KOPT-K1 (cell line): ENCODE results near the gene NAT8L.

Experiments used
- H3K27ac ChIP-seq: fragments of 200-600 bp; sonication (generic); 2 replicates; pipeline ENCODE4 v1.5.1; 2016; ENCODE audit warnings: antibody characterized with exemption, mild to moderate bottlenecking, low read depth, low read length; ENCODE audit not compliant: poor library complexity, severe bottlenecking
- H3K36me3 ChIP-seq: fragments of 200-600 bp; sonication (generic); 2 replicates; pipeline ENCODE4 v1.5.1; 2017; ENCODE audit warnings: antibody characterized with exemption, mild to moderate bottlenecking, low read length, moderate library complexity; ENCODE audit not compliant: insufficient read depth
- H3K9me3 ChIP-seq: fragments of 200-600 bp; sonication (generic); 2 replicates; pipeline ENCODE4 v1.5.1; 2017; ENCODE audit warnings: antibody characterized with exemption, low read length, mild to moderate bottlenecking; ENCODE audit not compliant: insufficient read depth, poor library complexity, severe bottlenecking

Gene NAT8L

DNA sequence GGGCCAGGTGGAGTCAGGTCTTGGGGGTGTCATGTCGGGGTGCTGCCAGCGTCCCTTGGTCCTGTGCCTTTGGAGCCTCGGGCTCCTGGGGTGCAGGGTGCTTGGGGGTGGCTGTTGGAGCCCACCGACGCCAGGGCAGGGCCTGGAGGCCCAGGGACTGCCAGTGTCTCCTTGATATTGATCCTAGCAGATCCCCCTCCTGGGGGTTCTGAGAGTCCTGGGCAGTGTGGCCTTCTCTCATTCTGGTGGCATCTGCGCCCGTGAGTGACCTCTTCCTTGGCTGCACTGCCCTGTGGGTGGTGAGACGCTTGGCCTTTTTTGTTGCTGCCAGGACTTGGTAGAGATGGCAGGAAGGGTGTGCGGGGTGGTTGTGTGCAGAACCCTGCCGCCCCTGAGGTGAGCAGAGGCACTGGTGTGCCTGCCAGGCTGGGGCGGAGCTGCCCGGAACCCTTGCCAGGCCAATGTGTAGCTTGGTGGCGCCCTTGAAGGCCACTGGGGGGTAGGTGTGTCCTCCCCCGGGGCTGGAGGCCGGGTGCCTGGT, 7.0 kb downstream of the NAT8L start:
- Histone ChIP-seq H3K36me3 (no peaks in the 10 kb centered on the region), H3K9me3 (no peaks in the 10 kb centered on the region), H3K27ac (no peak overlapping the region)

DNA sequence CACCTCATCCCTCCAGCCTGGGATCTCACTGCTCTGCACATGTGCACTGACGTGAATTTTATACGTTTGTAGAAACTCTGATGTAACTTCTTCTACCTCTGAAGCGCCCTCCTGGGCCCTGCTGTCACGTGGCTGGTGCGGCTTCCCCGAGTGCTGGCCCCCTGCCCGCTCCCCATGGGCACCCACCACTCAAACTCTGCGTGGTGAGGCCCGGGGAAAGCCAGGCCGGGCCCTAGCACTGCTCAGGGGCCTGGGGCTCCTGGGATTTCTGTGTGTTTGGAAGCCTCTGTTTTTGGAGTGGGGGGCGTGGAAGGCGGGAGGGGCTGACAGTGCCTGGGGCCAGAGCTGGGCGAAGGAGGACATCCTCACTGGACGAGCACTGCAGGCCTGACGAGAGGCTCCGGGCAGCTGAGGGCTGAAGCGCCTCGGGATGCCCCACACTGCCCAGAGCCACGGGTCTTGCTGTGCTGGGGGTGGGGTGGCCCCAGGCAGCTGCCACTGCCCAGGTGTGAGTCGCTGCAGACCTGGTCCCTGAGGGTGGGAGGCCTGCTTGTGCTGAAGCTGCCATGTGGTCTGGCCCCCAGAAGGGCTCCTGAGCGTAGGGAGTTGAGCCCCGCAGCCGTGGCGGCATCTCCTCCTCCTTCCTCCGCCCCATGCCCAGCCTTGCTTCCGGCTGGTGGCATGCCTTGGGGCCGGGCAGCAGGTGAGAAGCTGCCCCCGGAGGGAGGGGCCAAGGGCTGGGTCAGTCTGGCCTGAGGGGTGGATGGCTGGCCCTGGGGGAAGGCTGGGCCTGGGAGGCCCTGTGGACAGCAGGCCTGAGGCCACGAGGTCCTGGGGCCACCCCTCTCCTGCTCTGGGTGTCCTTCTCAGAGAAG, 7.7 kb downstream of the NAT8L start:
- H3K9me3 ChIP-seq, result no peaks in the 10 kb centered on the region
- no peaks in the 10 kb centered on the region for H3K36me3 ChIP-seq
- no peak overlapping the region for H3K27ac ChIP-seq

DNA sequence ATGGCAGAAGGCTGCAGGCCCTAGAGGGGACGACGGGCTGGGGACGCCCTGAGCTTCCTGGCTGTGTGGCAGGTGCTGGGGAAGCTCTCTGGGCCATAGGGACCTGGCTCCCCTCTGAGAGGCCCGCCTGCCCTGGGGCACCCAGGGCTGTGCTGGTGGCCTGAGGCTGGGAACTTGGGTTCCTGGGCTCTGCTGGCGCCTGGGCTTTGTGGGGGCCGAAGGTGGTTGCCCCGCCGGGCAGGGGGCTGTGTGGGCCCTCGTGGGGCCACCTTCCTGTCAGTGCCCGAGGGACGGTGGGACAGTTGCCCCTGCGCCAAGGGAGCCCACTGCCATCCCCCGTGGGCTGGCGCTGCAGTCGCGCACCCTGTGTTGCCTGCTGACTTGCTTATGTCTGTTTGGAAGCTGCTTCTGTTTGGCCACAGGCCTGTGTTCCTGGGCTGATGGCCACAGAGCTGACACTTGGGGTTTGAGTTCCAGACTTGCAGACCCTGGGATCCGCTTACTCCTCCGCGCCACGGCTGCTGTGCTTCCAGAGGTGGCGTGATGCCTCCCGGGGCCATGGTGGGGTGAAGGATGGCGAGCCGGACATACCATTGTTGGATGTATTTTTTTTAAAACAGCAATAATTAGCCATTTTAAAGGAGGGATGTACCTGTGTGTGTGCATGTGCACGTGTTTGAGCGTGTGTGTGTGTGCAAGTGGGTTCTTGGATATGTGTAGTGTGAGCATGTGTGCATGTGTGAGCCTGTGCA, 8.5 kb downstream of the NAT8L start:
- Histone ChIP-seq H3K36me3 (no peaks in the 10 kb centered on the region), H3K9me3 (no peaks in the 10 kb centered on the region), H3K27ac (no peak overlapping the region)

DNA sequence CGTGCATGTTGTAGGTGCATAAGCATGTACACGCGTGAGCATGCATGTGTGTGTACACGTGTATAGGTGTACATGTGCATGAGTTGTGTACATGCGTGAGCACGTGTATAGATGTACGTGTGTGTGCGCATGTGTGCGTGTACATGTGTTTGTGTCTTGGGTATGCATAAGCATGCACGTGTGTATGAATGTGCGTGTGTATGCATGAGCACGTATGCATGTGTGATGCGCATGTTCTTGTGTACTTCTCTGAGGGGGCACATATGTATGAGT, 9.0 kb downstream of the NAT8L start:
- Histone ChIP-seq H3K27ac (no peak overlapping the region), H3K36me3 (no peaks in the 10 kb centered on the region), H3K9me3 (no peaks in the 10 kb centered on the region)

DNA sequence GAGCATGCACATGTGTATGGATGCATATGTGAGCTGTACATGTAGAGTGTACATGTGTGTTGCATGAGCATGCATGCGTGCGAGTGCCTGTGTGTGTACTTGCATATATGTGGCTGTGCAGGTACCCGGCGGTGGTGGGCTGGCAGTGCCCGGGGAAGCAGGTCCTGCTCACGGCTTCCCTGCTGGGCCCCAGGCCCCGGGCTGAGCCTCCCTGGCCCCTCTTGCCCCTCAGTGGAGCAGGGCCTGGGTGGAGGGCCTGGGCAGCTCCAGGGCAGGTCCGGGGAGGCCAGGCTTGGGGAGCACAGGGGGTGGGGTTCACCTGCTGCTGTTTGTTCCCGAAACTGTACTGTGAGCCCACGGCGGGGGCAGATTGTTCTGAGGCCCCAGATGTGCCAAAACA, 9.4 kb downstream of the NAT8L start:
- H3K27ac ChIP-seq, result no peak overlapping the region
- H3K9me3 ChIP-seq, result no peaks in the 10 kb centered on the region
- no peaks in the 10 kb centered on the region for H3K36me3 ChIP-seq

DNA sequence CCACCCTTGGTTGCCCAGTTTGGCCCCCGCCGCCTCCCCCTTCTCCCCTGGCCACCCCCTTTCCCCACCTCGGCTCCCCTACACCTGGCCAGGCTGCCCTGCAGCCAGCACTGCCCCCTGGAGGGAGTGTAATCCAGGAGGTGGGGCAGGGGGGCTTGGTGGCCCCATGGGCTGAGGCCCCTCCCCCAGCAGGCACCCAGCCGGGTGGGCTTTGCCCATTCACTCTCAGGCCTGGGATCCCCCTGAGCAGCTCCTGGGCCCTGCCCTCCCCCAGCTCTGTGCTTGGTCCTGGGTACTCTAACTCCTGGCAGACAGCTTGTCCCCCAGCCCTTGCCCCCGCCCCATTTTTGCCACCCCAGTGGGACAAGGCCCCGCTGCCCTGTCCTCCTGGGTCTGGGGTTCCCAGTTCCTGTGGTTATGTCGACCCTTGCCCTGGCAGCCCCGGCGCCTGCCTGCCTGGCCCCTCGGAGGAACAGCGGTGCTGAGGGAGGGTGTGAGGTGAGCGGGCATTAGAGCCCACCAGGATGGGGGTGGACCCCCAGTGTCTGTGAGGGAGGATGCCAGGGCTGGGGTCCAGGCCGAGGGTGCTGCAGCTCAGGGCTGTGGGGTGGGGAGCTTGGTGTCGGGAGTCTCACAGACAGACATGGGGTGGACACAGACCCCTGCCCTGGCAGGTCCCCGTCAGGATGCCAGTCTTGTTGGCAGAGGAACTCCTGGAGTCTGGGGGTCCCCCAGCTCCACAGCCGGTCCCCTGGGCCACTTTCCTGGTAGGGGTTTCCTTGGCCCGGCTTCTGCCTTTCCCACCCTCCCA, 10.2 kb downstream of the NAT8L start:
- Histone ChIP-seq H3K36me3 (no peaks in the 10 kb centered on the region), H3K27ac (no peak overlapping the region), H3K9me3 (no peaks in the 10 kb centered on the region)

DNA sequence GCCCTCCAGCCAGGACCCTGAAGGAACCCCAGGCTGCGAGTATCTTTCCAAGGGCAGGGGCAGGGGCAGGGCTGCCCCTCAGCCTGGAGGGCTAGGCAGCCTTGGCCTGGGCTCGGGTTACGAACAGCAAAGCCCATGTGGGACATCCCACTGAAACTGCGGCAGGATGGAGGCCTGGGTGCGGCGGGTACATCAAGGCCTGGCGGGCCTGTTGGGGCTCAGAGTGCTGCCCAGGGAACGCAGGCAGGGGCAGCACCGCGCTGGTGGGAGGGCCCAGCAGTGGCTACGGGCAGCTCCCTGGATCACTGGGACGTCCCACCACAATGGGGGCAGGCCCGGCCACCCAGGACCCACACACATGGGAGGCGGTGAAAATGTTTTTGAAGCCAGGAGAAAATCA, 10.9 kb downstream of the NAT8L start:
- Histone ChIP-seq H3K9me3 (no peaks in the 10 kb centered on the region), H3K27ac (no peak overlapping the region), H3K36me3 (no peaks in the 10 kb centered on the region)

DNA sequence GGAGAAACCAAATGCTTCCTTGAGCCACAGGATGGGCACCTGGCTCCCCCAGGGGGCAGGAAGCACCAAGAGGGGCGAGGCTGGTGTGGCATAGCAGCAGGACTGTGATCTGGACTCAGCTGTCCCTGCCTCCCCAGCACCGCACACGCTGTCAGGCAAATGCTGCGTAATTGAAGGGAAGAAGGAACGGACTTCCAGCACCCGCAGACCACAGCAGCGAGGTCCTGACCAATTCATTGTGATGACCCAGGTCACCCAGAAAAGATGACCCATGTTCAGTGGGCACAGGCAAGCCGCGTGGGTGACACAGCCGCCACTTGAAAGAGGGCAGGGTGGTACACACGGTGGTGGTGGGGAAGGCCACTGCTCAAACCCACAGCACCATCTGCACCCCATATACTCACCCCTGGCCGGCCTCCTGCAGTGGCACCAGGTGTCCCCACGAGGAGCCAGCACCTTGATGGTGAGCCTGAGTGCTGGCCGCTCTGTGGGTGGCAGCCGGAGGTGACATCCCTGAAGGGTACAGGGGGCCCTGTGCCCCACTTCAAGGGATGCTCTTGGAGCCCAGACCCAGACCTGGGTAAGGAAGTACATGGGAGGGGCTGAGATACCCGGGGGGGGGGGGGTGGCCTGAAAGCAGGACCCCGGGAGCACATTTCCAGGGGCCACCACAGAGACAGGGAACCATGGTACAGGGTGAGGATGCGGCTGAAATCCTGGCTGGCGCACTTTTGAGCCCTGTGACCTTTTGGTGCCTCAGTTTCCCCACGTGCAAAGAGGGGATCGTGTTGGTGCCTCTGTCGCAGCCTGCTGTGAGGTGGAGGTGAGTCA, 11.5 kb downstream of the NAT8L start:
- Histone ChIP-seq H3K27ac (no peak overlapping the region), H3K36me3 (no peaks in the 10 kb centered on the region), H3K9me3 (no peaks in the 10 kb centered on the region)

DNA sequence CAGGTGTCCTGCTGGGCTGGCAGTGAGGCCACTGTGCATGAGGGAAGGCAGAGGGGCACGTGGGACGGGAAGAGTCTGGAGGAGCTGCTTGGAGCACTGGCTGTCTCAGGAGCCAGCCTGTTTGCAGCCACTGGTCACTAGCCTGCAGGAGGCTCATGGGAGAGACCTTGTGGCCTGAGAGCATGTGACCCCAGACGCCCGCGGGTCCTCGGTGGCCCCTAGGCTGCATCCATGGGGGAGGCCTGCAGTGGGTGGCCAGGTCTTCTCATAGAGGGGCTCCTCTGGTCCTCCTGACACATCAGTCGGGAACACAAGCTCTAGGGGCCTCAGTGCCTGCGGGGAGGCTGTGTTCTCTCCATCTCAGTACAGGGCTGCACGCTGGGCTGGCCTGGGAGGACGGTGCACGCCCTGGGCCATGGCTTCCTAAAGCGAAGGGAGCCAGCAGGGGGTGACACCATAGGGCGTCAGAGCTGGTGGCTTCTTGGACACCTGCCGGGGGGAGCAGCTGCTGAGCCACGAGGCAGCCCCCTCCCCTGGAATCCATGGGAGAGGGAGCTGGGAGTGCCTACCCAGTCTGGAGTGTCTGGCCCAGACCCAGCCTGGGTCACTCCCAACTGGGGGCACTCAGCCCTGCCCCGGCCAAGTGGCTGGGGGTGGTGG, 12.3 kb downstream of the NAT8L start:
- Histone ChIP-seq H3K9me3 (no peaks in the 10 kb centered on the region), H3K27ac (no peak overlapping the region), H3K36me3 (no peaks in the 10 kb centered on the region)

DNA sequence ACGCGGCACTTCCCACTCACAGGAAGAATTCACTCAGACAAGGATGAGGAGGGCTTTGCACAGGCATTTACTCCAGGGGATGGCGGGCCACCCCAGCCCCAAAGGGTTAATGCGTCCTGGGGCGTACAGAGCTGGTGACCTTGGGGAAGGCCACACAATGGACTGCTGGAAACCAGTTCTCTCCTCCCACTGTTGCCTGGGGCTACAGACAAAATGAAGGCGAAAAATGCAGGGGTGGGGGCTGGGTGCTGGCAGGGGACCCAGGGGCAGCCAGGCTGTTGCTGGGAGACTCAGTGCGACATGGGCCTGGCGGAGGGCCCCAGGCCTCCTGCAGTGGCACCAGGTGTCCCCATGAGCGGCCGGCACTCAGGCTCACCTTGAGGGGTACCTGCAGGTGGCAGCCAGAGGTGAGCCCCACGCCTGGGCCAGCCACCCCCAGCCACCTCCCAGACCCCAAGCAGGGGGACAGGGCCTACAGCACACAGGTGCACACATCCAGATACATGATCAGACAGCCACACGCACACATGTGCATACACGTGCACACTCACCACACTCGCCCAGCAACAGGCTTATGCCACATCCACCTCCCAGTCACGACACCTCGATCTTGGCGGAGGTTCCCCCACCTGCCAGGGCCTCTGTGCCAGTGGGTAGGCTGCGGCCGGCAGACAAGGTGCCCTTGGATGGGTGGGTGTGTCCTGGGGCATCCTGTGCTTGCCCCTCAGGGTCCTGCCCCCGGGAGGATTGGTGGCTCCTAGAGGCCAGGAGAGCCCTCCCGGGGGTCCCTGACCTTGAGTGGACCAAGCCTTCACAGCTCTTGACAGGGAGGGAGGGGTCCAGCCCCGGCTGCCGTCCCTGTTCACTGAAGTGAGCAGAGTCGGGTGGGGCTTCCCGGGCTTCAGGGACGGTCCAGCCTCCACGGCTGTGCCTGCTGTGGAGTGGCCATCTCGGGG, 13.1 kb downstream of the NAT8L start:
- H3K27ac ChIP-seq, result no peak overlapping the region
- H3K9me3 ChIP-seq, result no peaks in the 10 kb centered on the region
- no peaks in the 10 kb centered on the region for H3K36me3 ChIP-seq

DNA sequence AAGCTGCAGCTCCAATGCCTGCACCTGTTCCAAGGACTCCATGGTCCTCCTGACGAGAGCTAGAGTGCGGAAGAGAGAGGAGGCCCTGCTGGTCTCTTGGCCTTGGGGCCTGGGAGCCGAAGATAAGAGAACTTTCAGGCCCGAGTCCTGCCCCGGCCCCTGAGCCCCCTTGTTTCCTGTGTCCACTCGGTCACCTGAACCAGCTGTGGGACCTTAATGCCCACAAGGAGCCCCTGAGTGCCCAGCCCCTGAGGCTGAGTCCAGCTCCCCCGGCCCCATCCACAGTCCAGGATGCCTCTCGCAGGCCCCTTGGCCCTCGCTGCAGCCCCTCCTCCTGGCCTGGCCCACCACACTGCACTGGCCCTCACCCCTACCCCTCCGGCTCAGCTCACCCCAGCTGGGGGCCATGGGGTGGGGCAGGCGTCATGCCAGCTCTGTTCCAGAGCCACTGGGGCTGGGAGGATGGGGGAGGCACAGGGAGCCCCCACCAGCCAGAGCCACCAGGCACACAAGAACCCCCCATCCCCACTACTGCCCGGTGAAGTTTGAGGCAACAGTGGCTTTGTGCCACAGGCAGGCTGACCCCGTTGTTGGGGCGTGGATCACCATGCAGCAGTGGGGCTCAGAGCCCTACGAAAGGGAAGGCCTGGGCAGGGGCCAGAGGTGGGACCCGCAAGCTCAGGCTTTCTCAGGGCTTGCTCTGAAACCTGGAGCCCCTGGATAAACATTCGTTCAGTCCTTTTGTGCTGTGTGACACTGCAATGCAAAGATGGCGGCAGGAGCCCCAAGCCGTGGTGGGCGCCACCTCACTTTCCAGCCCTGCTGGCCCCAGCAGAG, 14.1 kb downstream of the NAT8L start:
- Histone ChIP-seq H3K9me3 (no peaks in the 10 kb centered on the region), H3K27ac (no peak overlapping the region), H3K36me3 (no peaks in the 10 kb centered on the region)

DNA sequence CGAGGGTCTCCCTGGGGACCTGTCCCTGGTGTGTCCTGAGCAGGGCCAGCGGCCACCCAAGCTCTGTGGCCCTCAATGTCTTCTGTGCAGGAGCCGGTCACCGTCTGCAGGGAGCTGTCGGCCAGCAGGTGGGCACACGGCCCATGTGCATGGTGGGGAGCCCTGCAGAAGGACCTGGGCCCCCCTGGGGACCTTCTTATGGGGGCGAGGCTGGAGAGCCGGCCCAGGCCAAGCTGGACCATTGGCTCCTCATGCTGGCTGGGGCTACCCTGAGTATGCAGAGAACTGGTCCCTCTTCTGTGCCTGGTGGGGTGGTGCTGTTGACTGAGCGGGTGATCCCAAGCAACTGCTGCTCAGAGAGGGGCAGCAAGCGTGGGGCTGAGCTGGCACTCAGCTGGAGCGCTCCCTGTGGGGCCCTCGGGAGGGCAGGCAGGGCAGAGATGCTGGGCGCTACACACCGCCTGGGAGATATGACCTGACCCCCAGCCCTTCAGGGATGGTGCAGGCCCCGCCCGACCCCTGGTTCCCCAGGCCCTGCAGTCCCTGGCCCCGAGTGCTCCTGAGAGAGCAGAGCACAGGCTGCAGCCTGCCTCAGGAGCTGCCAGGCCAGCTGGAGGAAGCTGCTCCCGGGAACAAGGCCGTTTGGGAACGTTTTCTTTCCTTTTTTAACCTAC, 14.8 kb downstream of the NAT8L start:
- no peak overlapping the region for H3K27ac ChIP-seq
- H3K9me3 ChIP-seq, result no peaks in the 10 kb centered on the region

More for the DNA sequence above, 14.8 kb downstream of the NAT8L start:
- no peaks in the 10 kb centered on the region for H3K36me3 ChIP-seq
